ELR (cell line): ENCODE results near the gene OOSP3.

Source experiments
- DNase-seq: peaks from one replicate; pipeline ENCODE4 v3.0.0-alpha.2; 2015; ENCODE audit warnings: low read depth

OOSP3 gene

DNA sequence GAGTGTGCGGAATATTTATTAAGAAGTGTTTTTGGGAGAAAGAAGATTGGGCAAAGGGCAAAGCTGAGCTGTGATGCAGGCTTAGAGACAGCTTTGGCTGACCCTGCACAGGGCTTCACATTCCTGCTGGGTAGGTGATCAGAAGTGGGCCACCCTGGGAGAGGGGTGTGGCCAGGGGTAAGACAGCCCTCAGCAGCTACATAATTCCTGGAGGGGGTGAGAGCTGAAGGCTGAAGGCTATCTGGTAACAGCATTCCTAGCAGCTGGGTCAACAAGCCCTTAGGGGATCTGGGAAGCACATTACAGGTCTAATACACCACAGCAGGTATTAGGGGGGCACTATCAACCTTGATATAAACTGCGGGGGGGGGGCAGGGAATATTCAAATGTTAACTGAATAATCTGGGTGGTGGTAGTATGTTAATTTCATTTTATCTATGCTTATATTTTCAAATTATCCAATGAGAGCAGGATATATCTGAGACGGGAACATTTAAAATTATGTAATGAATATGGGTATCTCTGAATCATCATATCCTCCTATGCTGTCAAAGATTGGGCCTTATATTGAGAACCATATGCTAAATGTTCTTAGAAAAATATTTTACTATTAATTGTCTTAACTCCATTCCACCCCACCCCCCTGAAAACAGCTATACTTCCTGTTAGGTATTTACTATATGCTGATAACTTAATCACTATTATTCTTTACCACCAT, 65.6 kb downstream of the OOSP3 start:
- peak; percentile 12 for DNase-seq

DNA sequence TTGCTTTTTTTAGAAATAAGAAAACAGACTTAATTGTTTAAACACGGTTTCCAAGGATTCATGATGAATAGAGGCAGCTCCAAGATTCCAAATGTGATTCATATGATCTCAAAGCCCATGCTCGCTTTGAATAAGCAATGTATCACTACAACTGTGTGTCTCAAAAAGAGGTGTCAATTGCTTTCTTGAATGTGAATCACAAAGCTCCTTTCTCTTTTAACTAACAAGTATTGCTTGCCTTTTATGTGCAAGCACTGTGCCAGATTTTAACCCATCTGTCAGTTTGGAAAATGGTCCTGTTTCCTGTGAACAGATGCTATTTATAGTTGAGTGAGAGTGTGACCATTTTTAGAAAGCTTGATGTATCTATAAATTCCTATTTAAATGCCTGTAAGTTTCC, 66.1 kb downstream of the OOSP3 start:
- DNase-seq: no peak
